ENCODE data around the gene NUP43. TPM values are rescaled to one million over a fixed set of nuclear protein-coding genes. Genes with fewer than 3 reads are reported as not detected.

NUP43 gene
- polyA plus RNA-seq, 2 of the 4 experiments (the other 2 are of a cell fraction) = 20.0 to 40.3 TPM

- TF ChIP-seq ZNF302 (CRISPR knock-in tag; IDR thresholded peaks at IDR 0.05) = no peak
- TF ChIP-seq EHF (CRISPR knock-in tag; IDR thresholded peaks at IDR 0.05) = no peak
Observed at GRCh38 chr6:149717255-149717587, 29.1 kb downstream of the NUP43 start (continued).

GRCh38 chr6:149716181-149716963 is 30.0 kb downstream of the NUP43 start:
- Histone ChIP-seq H3K4me1 (peaks cover 7% of the 10 kb centered on the region; the same call in 1 of the 3 replicates), H3K27ac (peak overlapping the region in 1 of 2 experiments; percentile 96; a peak in 2 of 6 replicates), H3K9me3 (no peaks in the 10 kb centered on the region), H3K4me2 (peak overlapping the region; percentile 94), H3K4me3 (peak overlapping the region; percentile 80)
- TF ChIP-seq ELK1 (IDR thresholded peaks at IDR 0.05; ENCODE audit: low read depth, low read length) = no peak
- TF ChIP-seq EP300 (IDR thresholded peaks at IDR 0.05) = no peak
- TF ChIP-seq E2F6 (IDR thresholded peaks at IDR 0.05; ENCODE audit: borderline replicate concordance, low read depth) = no peak
- TF ChIP-seq EHMT2 (IDR thresholded peaks at IDR 0.05; ENCODE audit: low read depth) = no peak
- no peak for TF ChIP-seq HMGXB4 (CRISPR knock-in tag; IDR thresholded peaks at IDR 0.05; ENCODE audit: borderline replicate concordance)
- TF ChIP-seq REST (IDR thresholded peaks at IDR 0.05) = no peak
- TF ChIP-seq ZSCAN20 (CRISPR knock-in tag; IDR thresholded peaks at IDR 0.05) = no peak
- no peak for TF ChIP-seq USF2 (IDR thresholded peaks at IDR 0.05)
- TF ChIP-seq ESRRA (IDR thresholded peaks at IDR 0.05; ENCODE audit: borderline replicate concordance, low read length) = no peak
- TF ChIP-seq TP53 (CRISPR knock-in tag; IDR thresholded peaks at IDR 0.05) = no peak
- no peak for TF ChIP-seq MAX (IDR thresholded peaks at IDR 0.05)
- no peak for TF ChIP-seq RAD21 (conservative IDR thresholded peaks at IDR 0.05 in 1 of 2, IDR thresholded peaks at IDR 0.05 in 1 of 2)
- no peak for TF ChIP-seq HOXB13 (CRISPR knock-in tag; IDR thresholded peaks at IDR 0.05; ENCODE audit: low read depth)
- no peak for TF ChIP-seq RARB (CRISPR knock-in tag; IDR thresholded peaks at IDR 0.05)
- ATAC-seq (no peak), DNase-seq (ENCODE audit: low read depth in 1 of 2, low spot score in 1 of 2) (peak in 1 of 2 experiments; percentile 10), FAIRE-seq (no peak)
- ChIA-PET POLR2A (no interaction called here), CTCF (interaction anchor here (0.7 kb wide), 1 partner anchor 98 kb away, joined by 4 read pairs; no protein-coding TSS in a partner anchor)
- WGBS (ENCODE audit: missing lambda C conversion rate) = 30% methylated on average over 8 of the region's 8 CpGs
